HG03575 (cell line): Measurements from ENCODE around the gene SULT6B1.
A peak's percentile ranks its signal among the peaks of the same experiment; 100 is the strongest.
"Not testable (repeated sequence)": the region's sequence is repeated elsewhere in the genome, so short reads cannot be mapped to it uniquely, and the experiment has no call there.

Experiments
- ATAC-seq: cut with Tn5 transposase; IDR thresholded peaks from one replicate; pipeline ENCODE4 v1.9.1; 2021; ENCODE audit not compliant: unreplicated experiment, insufficient number of reproducible peaks, low FRiP score; ENCODE audit errors: extremely low read depth

SULT6B1 gene

DNA sequence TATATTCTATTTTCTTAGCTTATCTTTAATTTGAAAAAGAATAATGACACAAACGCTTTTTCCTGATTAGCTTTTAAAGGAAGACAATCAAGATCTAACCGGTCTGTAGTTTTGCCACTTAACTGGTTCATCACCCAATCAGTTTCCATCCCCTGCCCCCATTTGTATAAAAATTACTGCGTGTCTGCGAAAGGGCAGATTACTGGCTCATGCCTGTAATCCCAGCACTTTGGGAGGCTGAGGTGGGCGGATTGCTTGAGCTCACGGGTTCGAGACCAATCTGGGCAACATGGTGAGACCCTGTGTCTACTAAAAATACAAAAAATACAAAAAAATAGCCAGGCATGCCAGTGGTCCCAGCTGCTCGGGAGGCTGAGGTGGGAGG lies 10.2 kb upstream of the SULT6B1 start:
- no peak for ATAC-seq

DNA sequence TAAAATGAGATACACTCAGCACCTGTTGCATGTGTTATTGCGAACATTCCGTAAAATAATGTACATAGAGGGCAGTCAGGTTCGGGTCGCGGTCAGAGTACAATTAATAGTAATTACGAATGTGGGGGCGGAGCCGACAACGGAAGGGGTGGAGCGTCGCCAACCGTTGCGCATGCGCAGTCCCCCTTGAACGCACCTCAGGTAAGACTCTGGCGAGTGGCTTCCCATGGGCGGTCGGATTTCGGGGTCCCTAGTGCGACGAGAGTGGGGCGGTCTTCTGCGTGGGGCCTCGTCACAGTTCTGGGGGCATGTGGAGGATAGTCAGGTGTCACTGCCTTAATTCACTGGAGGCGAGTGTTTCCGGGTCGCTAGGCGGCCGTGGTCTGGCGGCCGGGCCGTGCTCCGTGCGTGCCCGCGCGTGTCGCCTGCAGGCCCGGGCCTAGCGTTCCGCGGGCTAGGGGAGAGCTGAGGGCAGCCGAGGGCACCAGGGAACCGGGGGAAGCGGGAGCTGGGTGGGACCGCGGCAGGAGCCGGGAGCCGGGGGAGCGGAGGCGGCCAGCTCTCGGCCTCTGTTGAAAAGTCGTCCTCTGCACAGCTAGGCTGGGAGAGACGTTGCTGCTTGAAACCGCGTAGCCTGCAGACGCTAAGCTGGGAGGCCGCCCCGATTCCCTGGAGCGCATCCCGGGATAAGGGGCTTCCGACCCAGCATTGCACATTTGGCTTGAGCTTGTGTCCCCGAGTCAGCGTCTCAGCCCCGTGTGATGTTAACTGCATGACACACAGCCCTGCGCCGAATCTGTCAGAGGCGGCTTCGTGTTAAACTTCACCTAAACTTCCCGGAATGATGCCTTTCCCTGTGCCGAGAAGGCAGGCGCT lies 8.1 kb upstream of the SULT6B1 start, which contains the start of gene CEBPZOS:
TSS of gene CEBPZOS (plus strand) at position 177 of the 876 bp plus-strand sequence. CDS start 3,209 bp downstream, outside the sequence.
- ATAC-seq = peak; percentile 65

GRCh38 chr2:37195862-37196319 lies 7.4 kb upstream of the SULT6B1 start:
- ATAC-seq = not testable (repeated sequence)

DNA sequence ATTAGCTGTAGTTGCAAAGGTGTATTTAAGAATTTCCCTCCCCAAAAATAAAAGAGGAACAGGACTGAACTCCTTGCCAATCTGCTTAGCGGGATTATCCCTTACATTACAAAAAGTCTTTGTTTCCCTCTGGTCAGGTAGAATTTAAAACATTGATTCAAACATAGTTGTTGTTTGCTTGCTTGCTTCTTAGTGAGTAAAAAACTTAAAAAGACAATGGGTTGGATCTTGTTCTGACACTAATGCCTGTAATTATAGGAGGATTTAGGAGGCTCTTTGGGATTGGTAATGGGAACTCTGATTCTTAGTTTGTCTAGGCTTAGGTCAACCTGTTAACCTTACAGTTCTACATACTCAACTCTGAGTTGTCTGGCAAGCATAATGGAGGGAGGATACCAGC lies 4.1 kb upstream of the SULT6B1 start:
- no peak for ATAC-seq

- ATAC-seq = no peak
Measured at GRCh38 chr2:37191747-37192146, 3.3 kb upstream of the SULT6B1 start.

DNA sequence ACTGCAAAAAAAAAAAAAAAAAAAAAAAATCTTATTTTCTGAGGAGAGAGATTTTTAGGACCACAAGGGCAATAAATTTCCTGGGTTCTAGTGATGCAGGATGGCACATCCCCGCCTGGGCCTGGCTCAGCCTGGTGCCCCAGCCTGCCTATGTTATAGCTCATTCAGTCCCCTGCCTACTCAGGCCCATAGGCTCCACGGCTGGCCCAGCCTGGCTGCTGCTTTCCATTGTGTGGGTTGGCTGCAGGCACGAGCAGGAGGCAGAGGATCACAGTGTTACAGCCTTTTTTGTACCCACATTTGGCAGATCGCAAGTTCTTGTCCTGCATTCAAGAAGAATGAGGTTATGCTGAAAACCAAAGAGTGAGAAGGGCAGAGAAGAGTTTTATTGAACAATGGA lies 2.8 kb upstream of the SULT6B1 start:
- ATAC-seq = no peak

- no peak for ATAC-seq
Measured at GRCh38 chr2:37190290-37190689, 1.8 kb upstream of the SULT6B1 start.

GRCh38 chr2:37189452-37190153 lies 1.1 kb upstream of the SULT6B1 start:
- no peak for ATAC-seq

DNA sequence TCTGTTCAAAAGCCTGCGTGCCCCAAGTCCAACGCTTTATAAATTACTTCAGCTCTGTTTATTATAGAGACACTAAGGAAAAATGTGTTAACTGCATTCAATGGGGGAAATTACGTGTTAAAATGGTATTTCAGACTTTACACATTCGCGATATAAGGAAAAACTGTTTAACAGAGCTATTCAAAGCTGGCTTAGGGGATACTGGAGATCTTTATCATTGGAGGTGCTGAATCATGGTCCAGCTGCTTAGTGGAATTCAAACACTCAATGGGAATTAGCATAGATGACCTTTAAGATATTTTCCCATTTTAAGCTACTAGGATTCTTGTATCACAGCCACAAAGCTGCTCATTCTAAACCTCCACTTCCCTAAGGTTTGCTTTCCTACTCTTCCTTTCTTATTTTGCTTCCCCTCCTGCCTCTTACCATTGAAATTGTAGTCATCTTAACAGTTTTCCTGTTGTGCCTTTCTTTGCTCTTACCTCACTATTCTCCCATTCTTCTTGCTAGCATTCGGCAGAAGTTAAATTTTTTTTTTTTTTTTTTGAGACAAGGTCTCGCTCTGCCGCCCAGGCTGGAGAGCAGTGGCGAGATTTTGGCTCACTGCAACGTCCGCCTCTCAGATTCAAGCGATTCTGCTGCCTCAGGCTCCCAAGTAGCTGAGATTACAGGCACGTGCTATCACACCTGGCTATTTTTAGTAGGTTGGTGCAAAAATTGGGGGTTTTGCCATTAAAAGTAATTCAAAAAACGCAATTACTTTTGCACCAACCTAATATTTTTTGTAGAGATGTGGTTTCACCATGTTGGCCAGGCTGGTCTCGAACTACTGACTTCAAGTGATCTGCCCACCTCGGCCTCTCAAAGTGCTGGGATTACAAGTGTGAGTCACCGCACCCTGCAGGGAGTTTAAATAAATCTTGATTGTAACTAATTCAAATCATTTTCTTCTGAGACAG lies 6.5 kb downstream of the SULT6B1 start:
- no peak for ATAC-seq

- no peak for ATAC-seq
Measured at GRCh38 chr2:37180640-37181039, 7.8 kb downstream of the SULT6B1 start.

- no peak for ATAC-seq
Measured at GRCh38 chr2:37180006-37180639, 8.3 kb downstream of the SULT6B1 start.

DNA sequence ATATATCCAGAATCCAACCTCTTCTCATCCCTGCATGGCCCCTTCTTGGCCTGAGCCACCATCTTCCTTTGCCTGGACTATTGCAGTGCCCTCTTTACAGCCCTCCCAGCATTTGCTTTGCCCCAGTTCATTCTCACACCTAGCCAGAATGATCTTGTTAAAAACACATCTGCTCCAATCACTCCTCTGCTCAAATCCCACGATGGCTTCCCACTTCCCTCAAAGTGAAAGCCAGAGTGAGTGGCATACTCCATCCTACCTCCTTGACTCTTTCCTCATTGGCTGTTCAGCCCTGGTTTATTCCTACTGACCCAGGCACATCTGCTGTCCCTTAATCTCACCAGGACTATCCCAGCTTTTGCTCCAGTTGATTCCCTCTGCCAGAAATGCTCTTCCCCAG lies 14.7 kb downstream of the SULT6B1 start:
- no peak for ATAC-seq

GRCh38 chr2:37171624-37171950 lies 16.9 kb downstream of the SULT6B1 start:
- ATAC-seq = no peak

DNA sequence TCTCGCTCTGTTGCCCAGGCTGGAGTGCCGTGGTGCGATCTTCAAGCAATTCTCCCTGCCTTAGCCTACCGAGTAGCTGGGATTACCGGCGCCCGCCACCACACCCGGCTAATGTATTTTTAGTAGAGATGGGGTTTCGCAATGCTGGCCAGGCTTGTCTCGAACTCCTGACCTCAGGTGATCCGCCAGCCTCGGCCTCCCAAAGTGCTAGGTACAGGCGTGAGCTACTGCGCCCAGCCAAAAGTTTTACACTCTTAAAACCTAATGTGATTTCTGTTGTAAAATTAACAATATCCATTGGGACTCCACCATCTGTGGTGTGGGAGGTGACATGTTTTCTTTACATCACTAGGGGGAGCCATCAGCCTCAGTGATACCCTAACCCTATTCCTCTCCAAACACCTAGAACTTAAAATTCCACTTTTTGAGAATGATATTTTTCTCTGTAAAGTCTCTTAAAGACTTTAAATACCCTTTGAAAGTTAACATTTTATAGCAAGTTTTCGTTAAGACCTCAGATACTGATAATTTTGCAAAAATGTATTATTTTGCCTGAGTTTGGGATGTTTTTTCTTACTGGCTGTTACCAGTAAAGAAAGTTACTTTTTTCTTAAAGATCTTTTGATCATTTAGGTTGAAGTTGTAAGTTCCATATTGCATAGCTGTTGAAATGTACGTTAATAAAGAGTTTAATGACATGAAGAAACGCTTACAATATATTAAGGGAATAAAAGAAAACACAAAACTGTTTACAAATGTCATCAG lies 20.1 kb downstream of the SULT6B1 start:
- no peak for ATAC-seq

DNA sequence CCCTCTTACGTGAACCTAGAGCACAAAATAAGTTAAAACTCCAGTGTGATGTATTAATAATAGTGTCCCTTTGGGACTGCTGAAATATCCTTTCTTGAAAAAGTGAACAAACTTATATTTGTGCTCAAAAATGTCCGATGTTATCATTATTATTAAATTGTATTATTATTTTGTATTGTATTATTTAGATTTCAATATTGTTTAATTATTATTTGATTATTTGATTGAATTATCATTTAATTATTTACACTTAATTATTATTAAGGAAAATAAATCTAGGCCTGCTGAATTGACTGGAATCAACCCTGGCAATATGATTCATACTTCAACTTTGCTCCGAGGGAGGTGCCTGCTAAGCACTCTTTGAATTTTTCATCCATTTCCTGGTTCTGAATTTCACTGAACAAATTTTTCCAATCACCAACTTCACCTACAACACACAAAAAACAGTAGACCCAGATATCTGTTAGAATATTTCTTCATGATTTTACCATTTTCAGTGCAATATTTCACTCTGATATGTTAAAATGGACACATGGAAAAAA lies 20.8 kb downstream of the SULT6B1 start:
- ATAC-seq = no peak

- ATAC-seq = no peak
Measured at GRCh38 chr2:37164757-37165156, 23.7 kb downstream of the SULT6B1 start.

GRCh38 chr2:37156857-37157714 lies 31.4 kb downstream of the SULT6B1 start, which contains the start of gene EIF2AK2:
TSS of gene EIF2AK2 (minus strand) at chr2:37156980. CDS start at chr2:37147806, 9,174 bp downstream.
- no peak for ATAC-seq
